HTR-8/SVneo (cell line): Measurements from ENCODE around the gene SNX1.

Experiments used
- DNase-seq: peaks from one replicate; pipeline ENCODE4 v3.0.0; 2011; ENCODE audit warnings: low spot score, mixed read lengths; ENCODE audit not compliant: insufficient read length
- FAIRE-seq: peaks from 2 replicates; lab custom pipeline; 2011; peaks lifted over from hg19 to GRCh38; lab: Jason Lieb, UNC

The SNX1 gene

DNA sequence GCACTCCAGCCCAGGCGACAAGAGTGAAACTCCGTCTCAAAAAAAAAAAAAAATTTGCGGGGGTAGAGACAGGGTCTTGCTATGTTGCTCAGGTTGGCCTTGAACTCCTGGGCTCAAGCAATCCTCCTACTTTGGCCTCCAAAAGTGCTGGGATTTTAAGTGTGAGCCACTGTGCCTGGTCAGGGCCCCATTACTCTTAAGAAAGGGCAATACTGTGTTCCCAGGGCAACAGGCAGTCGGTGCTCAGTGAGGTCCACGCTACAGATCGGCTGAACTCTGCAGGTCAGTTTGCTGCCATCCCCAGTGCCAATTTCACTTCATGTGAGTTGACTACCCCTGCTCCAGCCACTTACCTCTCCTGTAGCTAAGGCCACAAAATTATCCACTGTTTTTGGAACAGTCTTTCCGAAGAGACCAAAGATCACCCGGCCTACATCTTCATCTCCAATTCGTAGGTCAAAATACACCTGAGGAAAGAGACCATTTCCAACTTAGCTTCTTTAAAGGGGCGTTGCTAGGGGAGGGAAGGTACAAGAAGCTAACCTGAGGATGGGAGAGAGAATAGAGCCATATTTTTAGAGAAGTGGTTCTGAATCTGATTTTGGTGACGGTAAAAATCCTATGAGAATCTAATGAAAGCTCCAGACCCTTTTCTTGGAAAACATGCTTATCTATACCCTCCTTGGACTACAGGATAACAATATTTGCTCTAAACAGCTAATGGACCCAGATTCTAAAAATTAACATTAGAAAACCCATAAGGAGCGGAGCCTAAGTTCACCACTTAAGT lies 66.1 kb downstream of the SNX1 start:
- FAIRE-seq (no peak), DNase-seq (no peak)

DNA sequence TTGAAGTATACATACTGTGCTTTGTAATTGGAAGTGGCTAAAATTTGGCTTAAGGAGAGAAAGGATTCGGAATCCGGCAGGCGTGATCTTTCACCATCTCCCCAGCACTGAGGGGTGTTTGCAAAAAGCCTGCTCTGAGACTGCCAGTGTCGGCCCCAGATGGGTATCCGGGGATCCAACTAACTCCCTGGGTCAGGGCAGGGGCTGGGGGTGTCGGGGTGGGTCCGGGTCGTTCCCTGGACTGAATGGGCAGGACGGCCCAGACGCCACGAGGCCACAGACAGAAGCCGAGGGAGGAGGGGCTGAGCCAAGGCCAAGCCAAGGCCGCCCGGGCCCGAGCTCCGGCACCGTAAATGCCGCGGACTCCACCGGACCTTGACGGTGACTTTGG lies 66.7 kb downstream of the SNX1 start:
- no peak for FAIRE-seq

GRCh38 chr15:64162869-64163658 lies 67.3 kb downstream of the SNX1 start, which contains the start of gene PPIB:
Gene PPIB (minus strand): TSS chr15:64163022. CDS start chr15:64162986, 36 bp downstream.
- peak; percentile 91 for DNase-seq

More for the DNA sequence above, 66.7 kb downstream of the SNX1 start:
- DNase-seq, result no peak

GRCh38 chr15:64163659-64164362 lies 68.0 kb downstream of the SNX1 start:
- DNase-seq (no peak), FAIRE-seq (no peak)

More at GRCh38 chr15:64162869-64163658, 67.3 kb downstream of the SNX1 start, which contains the start of gene PPIB:
- peak; percentile 63 for FAIRE-seq

GRCh38 chr15:64164436-64164835 lies 68.7 kb downstream of the SNX1 start:
- FAIRE-seq (no peak), DNase-seq (no peak)

DNA sequence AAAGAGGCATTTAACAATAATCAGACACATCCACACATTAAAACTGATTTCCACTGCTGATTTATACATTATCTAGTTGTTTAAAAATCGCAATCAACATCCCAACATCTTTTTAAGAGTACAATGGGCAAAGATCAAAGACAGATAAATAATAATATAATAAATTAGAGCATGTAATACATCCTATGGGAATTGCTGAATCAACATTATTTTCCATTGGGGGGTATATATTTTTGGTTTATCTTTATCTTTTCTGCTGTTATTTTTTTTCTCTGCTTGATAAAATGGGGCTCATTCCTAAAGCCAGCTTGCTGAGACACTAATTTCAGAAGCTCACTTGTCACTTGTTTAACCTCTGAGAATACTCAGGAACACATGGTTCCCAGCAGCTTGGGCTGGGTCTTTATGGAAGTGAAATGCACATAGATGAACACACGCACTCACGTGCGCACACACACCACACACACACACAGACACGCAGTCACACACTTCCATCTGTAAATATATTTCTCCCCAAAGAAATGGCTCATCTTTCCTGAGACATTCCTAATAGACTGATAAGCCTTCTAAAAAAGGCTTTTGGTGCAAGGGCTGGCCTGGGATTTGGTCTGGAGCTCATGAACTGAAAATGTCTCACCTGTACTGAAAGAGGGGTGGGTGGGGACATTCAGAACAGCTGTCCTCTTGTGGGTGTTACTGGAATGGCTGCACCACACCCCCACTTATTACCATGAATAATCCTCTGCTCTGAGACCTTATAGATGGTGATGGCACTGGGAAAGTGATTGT lies 70.5 kb downstream of the SNX1 start:
- DNase-seq (no peak), FAIRE-seq (no peak)

DNA sequence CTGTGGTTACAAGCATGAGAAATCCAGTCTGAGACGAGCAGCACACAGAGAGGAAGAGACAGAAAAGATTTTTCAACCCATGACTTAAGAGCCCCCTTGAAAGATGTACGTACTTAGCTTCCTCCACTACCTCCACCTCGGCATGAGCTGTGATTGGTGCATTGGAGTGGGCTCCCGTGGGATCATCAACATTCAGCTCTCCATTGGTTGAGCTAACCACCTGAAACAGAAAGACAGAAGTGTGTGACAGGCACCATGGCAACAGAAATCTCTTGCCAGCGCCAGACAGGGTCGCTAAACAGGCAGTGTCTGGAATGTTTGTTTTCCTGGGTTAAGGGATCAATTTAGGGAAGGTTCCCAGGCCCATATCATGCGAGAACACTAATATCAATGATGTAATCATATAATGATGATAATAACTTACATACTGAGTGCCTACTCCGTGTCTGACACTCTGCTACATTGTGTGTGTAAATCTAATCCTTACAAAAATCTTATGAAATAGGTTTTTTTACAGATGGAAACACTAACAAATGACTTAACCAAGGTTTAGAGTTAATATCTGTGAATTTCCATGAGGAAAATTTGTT lies 84.5 kb downstream of the SNX1 start:
- FAIRE-seq, result no peak
- no peak for DNase-seq

DNA sequence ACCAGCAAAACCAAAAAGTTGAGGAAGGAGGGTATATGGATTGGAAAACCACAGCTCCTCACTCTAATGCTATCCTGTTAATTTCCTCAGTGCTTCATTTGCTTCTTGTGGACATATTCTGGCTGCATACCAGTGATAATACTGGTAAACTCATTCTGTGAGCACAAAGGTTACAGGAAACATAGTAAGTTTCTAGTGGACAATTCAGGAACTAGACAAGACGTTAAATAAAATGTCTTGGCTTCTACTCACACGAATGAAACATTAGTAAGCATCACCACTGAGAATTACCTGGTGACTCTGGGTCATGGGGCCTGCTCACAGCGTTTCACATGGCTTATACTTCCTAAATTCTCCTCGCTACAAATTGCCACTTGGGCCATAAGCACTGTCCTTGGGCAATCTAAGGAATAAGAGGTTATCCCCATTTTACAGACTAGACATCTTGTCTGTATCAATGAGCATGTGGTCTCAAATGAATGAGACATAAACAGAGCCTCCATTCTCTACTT lies 87.1 kb downstream of the SNX1 start:
- FAIRE-seq, result no peak
- no peak for DNase-seq

GRCh38 chr15:64185146-64185911 lies 89.5 kb downstream of the SNX1 start:
- no peak for FAIRE-seq
- DNase-seq, result no peak

GRCh38 chr15:64187396-64188191 lies 91.8 kb downstream of the SNX1 start:
- no peak for DNase-seq
- no peak for FAIRE-seq
